NB4 (cell line): Measurements from ENCODE around the gene RANBP3.

Experiments used
- CTCF ChIP-seq: IDR thresholded peaks from one replicate; pipeline ENCODE4 v1.5.1; 2012; ENCODE audit warnings: low read depth, low read length
- MAX ChIP-seq: IDR thresholded peaks from 2 replicates; pipeline ENCODE4 v1.6.1; 2011; ENCODE audit warnings: low read depth, low read length
- POLR2A ChIP-seq: IDR thresholded peaks from 2 replicates; pipeline ENCODE4 v1.6.1; 2011; ENCODE audit warnings: mild to moderate bottlenecking; ENCODE audit not compliant: insufficient read length; ENCODE audit errors: extremely low read depth

GRCh38 chr19:5937550-5937949 lies 40.4 kb downstream of the RANBP3 start:
- TF ChIP-seq CTCF: no peak
- no peak for TF ChIP-seq POLR2A
- TF ChIP-seq MAX: no peak
